ENCODE measurements around the gene VCAN.

DNA sequence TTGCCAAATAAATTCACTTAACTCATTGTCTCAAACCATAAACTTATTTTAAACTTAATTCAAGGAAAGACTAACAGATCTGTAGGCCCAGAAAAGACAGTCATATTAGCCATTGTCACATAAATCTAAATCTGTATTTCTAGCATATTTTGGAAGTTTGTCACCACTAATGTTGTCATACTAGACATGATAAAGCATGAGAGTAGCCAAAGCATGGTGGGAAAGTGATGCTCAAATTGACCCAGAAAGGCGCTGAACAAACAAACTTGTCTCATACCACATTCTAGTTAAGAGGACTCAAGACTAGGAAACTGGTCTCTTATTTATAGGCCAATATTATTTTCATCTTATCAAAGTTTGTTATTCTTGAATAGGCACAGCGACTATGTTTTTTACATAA is 99.4 kb downstream of the VCAN start:
- TF ChIP-seq CTCF (IDR thresholded peaks at IDR 0.05), result no peak
- no peak for TF ChIP-seq POLR2A (IDR thresholded peaks at IDR 0.05; ENCODE audit: low read depth)
